Vagina (tissue), 2 donors: ENCODE results near the gene RPL37.
"Not testable (repeated sequence)": the region's sequence is repeated elsewhere in the genome, so short reads cannot be mapped to it uniquely, and the experiment has no call there.

Experiments
- CTCF ChIP-seq, 3 experiments: fragments of 450-650 bp in 2 of 3; fragments of 200-600 bp in 1 of 3; sonication (generic) in 1 of 3; IDR thresholded peaks; one replicate each; pipeline ENCODE4 v1.5.1; 2017 to 2019; ENCODE audit warnings: antibody characterized with exemption in 3 of 3, mild to moderate bottlenecking in 2 of 3, moderate library complexity in 2 of 3
- POLR2A ChIP-seq, 2 donors: fragments of 450-650 bp; IDR thresholded peaks; one replicate each; pipeline ENCODE4 v1.6.1; 2017; ENCODE audit warnings: antibody characterized with exemption in 2 of 2, mild to moderate bottlenecking in 2 of 2, moderate library complexity in 2 of 2
- POLR2AphosphoS5 ChIP-seq, 2 donors: sonication (generic); formaldehyde crosslinking; IDR thresholded peaks; one replicate each; pipeline ENCODE4 v1.9.0; 2017; ENCODE audit warnings: antibody characterized with exemption in 2 of 2, mild to moderate bottlenecking in 2 of 2, low read depth in 1 of 2; ENCODE audit not compliant: insufficient read depth in 1 of 2

DNA sequence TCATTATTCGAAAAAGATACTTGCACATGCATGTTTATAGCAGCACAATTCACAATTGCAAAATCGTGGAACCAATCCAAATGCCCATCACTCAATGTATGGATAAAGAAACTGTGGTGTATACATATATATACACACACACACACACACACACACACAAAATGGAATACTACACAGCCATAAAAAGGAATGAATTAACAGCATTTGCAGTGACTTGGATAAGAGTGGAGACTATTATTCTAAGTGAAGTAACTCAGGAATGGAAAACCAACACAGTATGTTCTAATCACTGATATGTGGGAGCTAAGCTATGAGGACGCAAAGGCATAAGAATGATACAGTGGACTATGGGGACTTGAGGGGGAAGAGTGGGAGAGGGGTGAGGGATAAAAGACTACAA is 40.1 kb downstream of the RPL37 start:
- not testable (repeated sequence) for TF ChIP-seq CTCF (IDR thresholded peaks at IDR 0.05); POLR2AphosphoS5 (IDR thresholded peaks at IDR 0.05; ENCODE audit: insufficient read depth in 1 of 2, low read depth in 1 of 2); POLR2A (IDR thresholded peaks at IDR 0.05)
